ENCODE data around the gene MYL1.

Gene MYL1

GRCh38 chr2:210269148-210269547 is 45.8 kb downstream of the MYL1 start:
- DNase-seq (ENCODE audit: low read depth), result no peak
- no peak overlapping the region for H3K4me3 ChIP-seq (ENCODE audit: low read length)
- no peak for TF ChIP-seq CTCF (conservative IDR thresholded peaks at IDR 0.05; ENCODE audit: low read depth, low read length)

- TF ChIP-seq CTCF (conservative IDR thresholded peaks at IDR 0.05; ENCODE audit: low read depth, low read length), result no peak
- no peak overlapping the region for H3K4me3 ChIP-seq (ENCODE audit: low read length)
- no peak for DNase-seq (ENCODE audit: low read depth)
Measured at GRCh38 chr2:210268281-210268680, 46.7 kb downstream of the MYL1 start.

GRCh38 chr2:210267698-210268097 is 47.3 kb downstream of the MYL1 start:
- no peak overlapping the region for H3K4me3 ChIP-seq (ENCODE audit: low read length)
- DNase-seq (ENCODE audit: low read depth), result no peak
- TF ChIP-seq CTCF (conservative IDR thresholded peaks at IDR 0.05; ENCODE audit: low read depth, low read length), result no peak

GRCh38 chr2:210264282-210264681 is 50.7 kb downstream of the MYL1 start:
- no peak for DNase-seq (ENCODE audit: low read depth)
- no peak overlapping the region for H3K4me3 ChIP-seq (ENCODE audit: low read length)
- no peak for TF ChIP-seq CTCF (conservative IDR thresholded peaks at IDR 0.05; ENCODE audit: low read depth, low read length)

GRCh38 chr2:210263841-210264240 is 51.1 kb downstream of the MYL1 start:
- TF ChIP-seq CTCF (conservative IDR thresholded peaks at IDR 0.05; ENCODE audit: low read depth, low read length), result no peak
- no peak overlapping the region for H3K4me3 ChIP-seq (ENCODE audit: low read length)
- DNase-seq (ENCODE audit: low read depth), result no peak

- no peak for DNase-seq (ENCODE audit: low read depth)
- no peak for TF ChIP-seq CTCF (conservative IDR thresholded peaks at IDR 0.05; ENCODE audit: low read depth, low read length)
- no peak overlapping the region for H3K4me3 ChIP-seq (ENCODE audit: low read length)
Measured at GRCh38 chr2:210262036-210262435, 52.9 kb downstream of the MYL1 start.

- TF ChIP-seq CTCF (conservative IDR thresholded peaks at IDR 0.05; ENCODE audit: low read depth, low read length), result no peak
- no peak for DNase-seq (ENCODE audit: low read depth)
- H3K4me3 ChIP-seq (ENCODE audit: low read length), result no peak overlapping the region
Measured at GRCh38 chr2:210259687-210260086, 55.3 kb downstream of the MYL1 start.

Measured in retinal pigment epithelial cell (primary cell).